ENCODE data around the gene RASA2. TPM values are rescaled to one million over a fixed set of nuclear protein-coding genes. Genes with fewer than 3 reads are reported as not detected.

Gene RASA2
- total RNA-seq, 2 donors from 2014 or later: 3.3 to 5.1 TPM

GRCh38 chr3:141651409-141651808 lies 164.6 kb downstream of the RASA2 start:
- no peaks in the 10 kb centered on the region for H3K36me3 ChIP-seq
- no peaks in the 10 kb centered on the region for H3K27me3 ChIP-seq
- DNase-seq (ENCODE audit: low spot score): no peak
- H3K4me1 ChIP-seq: no peaks in the 10 kb centered on the region
- TF ChIP-seq, protein P1, sequence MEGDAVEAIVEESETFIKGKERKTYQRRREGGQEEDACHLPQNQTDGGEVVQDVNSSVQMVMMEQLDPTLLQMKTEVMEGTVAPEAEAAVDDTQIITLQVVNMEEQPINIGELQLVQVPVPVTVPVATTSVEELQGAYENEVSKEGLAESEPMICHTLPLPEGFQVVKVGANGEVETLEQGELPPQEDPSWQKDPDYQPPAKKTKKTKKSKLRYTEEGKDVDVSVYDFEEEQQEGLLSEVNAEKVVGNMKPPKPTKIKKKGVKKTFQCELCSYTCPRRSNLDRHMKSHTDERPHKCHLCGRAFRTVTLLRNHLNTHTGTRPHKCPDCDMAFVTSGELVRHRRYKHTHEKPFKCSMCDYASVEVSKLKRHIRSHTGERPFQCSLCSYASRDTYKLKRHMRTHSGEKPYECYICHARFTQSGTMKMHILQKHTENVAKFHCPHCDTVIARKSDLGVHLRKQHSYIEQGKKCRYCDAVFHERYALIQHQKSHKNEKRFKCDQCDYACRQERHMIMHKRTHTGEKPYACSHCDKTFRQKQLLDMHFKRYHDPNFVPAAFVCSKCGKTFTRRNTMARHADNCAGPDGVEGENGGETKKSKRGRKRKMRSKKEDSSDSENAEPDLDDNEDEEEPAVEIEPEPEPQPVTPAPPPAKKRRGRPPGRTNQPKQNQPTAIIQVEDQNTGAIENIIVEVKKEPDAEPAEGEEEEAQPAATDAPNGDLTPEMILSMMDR (IDR thresholded peaks at IDR 0.05): no peak
- no peaks in the 10 kb centered on the region for H3K9me3 ChIP-seq
- H3K27ac ChIP-seq: no peak overlapping the region
- no peak overlapping the region for H3K4me3 ChIP-seq

DNA sequence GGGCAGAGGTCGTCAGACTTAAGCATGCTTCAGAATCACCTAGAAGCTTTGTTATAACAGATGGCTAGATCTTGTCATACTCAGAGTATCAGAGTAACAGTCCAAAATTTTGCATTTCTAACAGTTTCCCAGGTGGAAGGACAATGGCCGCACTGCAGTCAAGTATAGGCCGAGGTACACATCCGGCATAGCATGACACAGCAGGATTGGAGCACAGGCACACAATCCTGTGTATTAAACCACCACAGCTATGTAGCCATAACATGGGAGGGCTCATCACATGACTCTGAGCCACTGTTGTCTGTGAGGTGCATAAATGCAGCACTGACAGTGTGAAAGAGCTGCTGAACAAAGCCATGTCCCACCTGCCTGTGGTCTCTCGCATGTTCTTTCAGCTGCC lies 165.5 kb downstream of the RASA2 start:
- TF ChIP-seq, protein P1 (IDR thresholded peaks at IDR 0.05): no peak
- Histone ChIP-seq H3K36me3 (no peaks in the 10 kb centered on the region), H3K9me3 (no peaks in the 10 kb centered on the region), H3K27me3 (no peaks in the 10 kb centered on the region), H3K4me1 (no peaks in the 10 kb centered on the region), H3K27ac (no peak overlapping the region), H3K4me3 (no peak overlapping the region)
- no peak for DNase-seq (ENCODE audit: low spot score)

DNA sequence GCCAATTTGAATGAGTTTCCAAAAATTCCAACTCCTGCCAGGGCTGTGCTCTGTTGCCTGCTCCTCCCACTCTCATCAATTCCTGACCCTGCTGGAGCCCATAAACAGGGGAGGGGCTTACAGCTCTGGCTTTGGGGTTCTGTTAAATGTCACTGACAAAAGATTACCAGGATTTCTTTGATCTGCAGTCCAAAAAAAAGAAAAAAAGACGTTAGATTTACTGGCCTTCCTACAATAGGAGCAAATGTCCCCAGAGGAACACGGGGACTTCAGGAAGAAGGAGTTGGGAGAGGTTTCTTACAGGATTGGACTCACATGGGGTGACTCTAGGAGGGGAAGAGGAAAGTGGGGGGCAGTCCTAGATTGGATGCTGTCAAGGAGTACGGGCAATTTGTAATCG lies 167.0 kb downstream of the RASA2 start:
- Histone ChIP-seq H3K27ac (no peak overlapping the region), H3K27me3 (no peaks in the 10 kb centered on the region), H3K4me3 (no peak overlapping the region), H3K9me3 (no peaks in the 10 kb centered on the region), H3K4me1 (no peaks in the 10 kb centered on the region), H3K36me3 (no peaks in the 10 kb centered on the region)
- TF ChIP-seq, protein P1 (IDR thresholded peaks at IDR 0.05): no peak
- no peak for DNase-seq (ENCODE audit: low spot score)

- no peak overlapping the region for H3K27ac ChIP-seq
- TF ChIP-seq, protein P1 (IDR thresholded peaks at IDR 0.05): no peak
These were observed 169.0 kb downstream of the RASA2 start for GRCh38 chr3:141655801-141656200.

DNA sequence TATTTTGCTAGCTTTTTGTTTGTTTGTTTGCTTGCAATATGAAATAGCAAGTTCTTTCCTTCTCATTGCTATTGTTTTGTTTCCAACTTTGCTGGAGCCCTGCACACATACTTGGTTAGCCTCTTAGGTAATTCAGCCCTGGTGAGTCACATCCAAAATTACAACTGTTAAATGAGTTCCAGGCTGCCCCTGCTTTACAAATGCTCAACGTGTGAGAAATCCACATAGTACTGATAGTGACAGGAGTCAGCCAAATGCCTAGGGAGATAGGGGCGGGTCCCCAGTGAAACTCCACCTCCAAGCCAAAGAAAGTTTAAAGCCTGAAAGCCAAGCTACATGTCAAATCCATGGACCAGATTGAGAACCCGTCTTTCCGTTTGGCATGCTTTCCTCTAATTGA lies 169.9 kb downstream of the RASA2 start:
- DNase-seq (ENCODE audit: low spot score): no peak
- TF ChIP-seq, protein P1 (IDR thresholded peaks at IDR 0.05): no peak
- Histone ChIP-seq H3K36me3 (no peaks in the 10 kb centered on the region), H3K9me3 (no peaks in the 10 kb centered on the region), H3K4me1 (peaks cover 0 to 14% of the 10 kb centered on the region in 2 donors), H3K4me3 (no peak overlapping the region), H3K27ac (no peak overlapping the region), H3K27me3 (no peaks in the 10 kb centered on the region)

More at GRCh38 chr3:141655801-141656200, 169.0 kb downstream of the RASA2 start:
- DNase-seq (ENCODE audit: low spot score): no peak
- no peaks in the 10 kb centered on the region for H3K9me3 ChIP-seq
- H3K36me3 ChIP-seq: no peaks in the 10 kb centered on the region
- peaks cover 0 to 14% of the 10 kb centered on the region in 2 donors for H3K4me1 ChIP-seq
- H3K4me3 ChIP-seq: no peak overlapping the region
- H3K27me3 ChIP-seq: no peaks in the 10 kb centered on the region

GRCh38 chr3:141657516-141657915 lies 170.7 kb downstream of the RASA2 start:
- Histone ChIP-seq H3K36me3 (no peaks in the 10 kb centered on the region), H3K27me3 (no peaks in the 10 kb centered on the region), H3K4me1 (peaks cover 0 to 14% of the 10 kb centered on the region in 2 donors), H3K4me3 (no peak overlapping the region), H3K27ac (no peak overlapping the region), H3K9me3 (no peaks in the 10 kb centered on the region)
- DNase-seq (ENCODE audit: low spot score): no peak
- TF ChIP-seq, protein P1 (IDR thresholded peaks at IDR 0.05): no peak

Data from right atrium auricular region (tissue), 2 donors.